HCT116 (cell line): Measurements from ENCODE around the gene CLTC. TPM values are rescaled to one million over a fixed set of nuclear protein-coding genes. Genes with fewer than 3 reads are reported as not detected.

Experiments used
- ATAC-seq: fragments of 200-7000 bp; cut with Tn5 transposase; 2 replicates; pipeline ENCODE4 v1.9.1; 2020; ENCODE audit warnings: mild to moderate bottlenecking, moderate library complexity
- BruUV-seq: library from RNA; stranded (reverse); fragments of 400-500 nt; replicated peaks from 2 replicates; lab custom pipeline; 2021; lab: Mats Ljungman, UMichigan
- CTCF ChIA-PET: fragments of 300-600 bp; sonication (Branson Sonifier 250); formaldehyde crosslinking; loops from one replicate; lab custom pipeline; 2021; ENCODE audit warnings: antibody characterized with exemption; lab: Charles Lee
- POLR2A ChIA-PET: fragments of 300-600, 350-600 bp; sonication (Branson Sonifier 250); formaldehyde crosslinking; loops from one replicate; lab custom pipeline; 2021; ENCODE audit warnings: antibody characterized with exemption; lab: Charles Lee
- RAD21 ChIA-PET, 2 experiments: fragments of 300-600 bp; sonication (Branson Sonifier 250); formaldehyde crosslinking; loops; one replicate each; lab custom pipeline; 2023; ENCODE audit warnings: low total read pairs in 2 of 2; ENCODE audit not compliant: uncharacterized antibody in 2 of 2, unreplicated experiment in 2 of 2, low non-redundant PET in 1 of 2; lab: Charles Lee
- DNase-seq: peaks from one replicate; pipeline ENCODE4 v3.0.0-alpha.2; 2010; ENCODE audit warnings: low read depth, low spot score
- H2AFZ ChIP-seq: fragments of 200-600 bp; shearing (Covaris generic), sonication (generic); 2 replicates; pipeline ENCODE4 v1.6.1; 2017; ENCODE audit warnings: low read depth, mixed run types, mixed read lengths, antibody characterized with exemption, low read length; ENCODE audit not compliant: poor library complexity, severe bottlenecking
- H3K27ac ChIP-seq: 2 replicates; pipeline ENCODE4 v1.5.1; 2012; ENCODE audit warnings: low read depth, low read length
- H3K27me3 ChIP-seq: fragments of 200-600 bp; sonication (generic); 2 replicates; pipeline ENCODE4 v1.6.1; 2016; ENCODE audit warnings: mixed run types, low read length, mixed read lengths; ENCODE audit not compliant: insufficient read depth
- H3K36me3 ChIP-seq, 2 experiments: fragments of 200-500 bp in 1 of 2; fragments of 200-600 bp in 1 of 2; sonication (Bioruptor generic) in 1 of 2; sonication (generic) in 1 of 2; 2 replicates each; pipeline versions ENCODE4 v1.5.1 to v1.6.1; 2014 to 2016; ENCODE audit warnings: low read length in 2 of 2, inconsistent platforms in 1 of 2, mixed read lengths in 1 of 2, mixed run types in 1 of 2; ENCODE audit not compliant: insufficient read depth in 2 of 2, control insufficient read depth in 1 of 2
- H3K4me1 ChIP-seq, 2 experiments: fragments of 200-600 bp in 1 of 2; sonication (generic) in 1 of 2; 2 replicates each; pipeline versions ENCODE4 v1.5.1 to v1.6.1; 2012 to 2017; ENCODE audit warnings: low read length in 2 of 2, inconsistent platforms in 1 of 2, mild to moderate bottlenecking in 1 of 2, mixed read lengths in 1 of 2, mixed run types in 1 of 2, moderate library complexity in 1 of 2; ENCODE audit not compliant: insufficient read depth in 2 of 2, control insufficient read depth in 1 of 2
- H3K4me2 ChIP-seq: fragments of 200-600 bp; sonication (generic); 2 replicates; pipeline ENCODE4 v1.6.1; 2017; ENCODE audit warnings: mixed run types, low read length, mixed read lengths
- H3K4me3 ChIP-seq, 2 experiments: fragments of 200-600 bp in 1 of 2; sonication (generic) in 1 of 2; replicated peaks in 1 of 2; 2 replicates each; pipeline ENCODE4 v1.5.1; 2011 to 2016; ENCODE audit warnings: low read length in 2 of 2, control low read depth in 1 of 2, low read depth in 1 of 2, mild to moderate bottlenecking in 1 of 2, mixed read lengths in 1 of 2, mixed run types in 1 of 2
- H3K79me2 ChIP-seq: fragments of 200-600 bp; sonication (generic); 2 replicates; pipeline ENCODE4 v1.6.1; 2017; ENCODE audit warnings: mild to moderate bottlenecking, mixed run types, low read length, moderate library complexity, mixed read lengths; ENCODE audit not compliant: insufficient read depth
- H3K9ac ChIP-seq: fragments of 200-600 bp; sonication (generic); 2 replicates; pipeline ENCODE4 v1.6.1; 2016; ENCODE audit warnings: low read length, mixed read lengths
- H3K9me2 ChIP-seq: fragments of 200-600 bp; sonication (generic), shearing (Covaris generic); 2 replicates; pipeline ENCODE4 v1.6.1; 2017; ENCODE audit warnings: mixed run types, mild to moderate bottlenecking, moderate library complexity; ENCODE audit not compliant: insufficient read depth
- H3K9me3 ChIP-seq, 2 experiments: fragments of 200-500 bp in 1 of 2; fragments of 200-600 bp in 1 of 2; sonication (Bioruptor generic) in 1 of 2; sonication (generic) in 1 of 2; 2 replicates each; pipeline ENCODE4 v1.6.1; 2014 to 2017; ENCODE audit warnings: low read length in 2 of 2, mixed read lengths in 2 of 2, inconsistent platforms in 1 of 2, low read depth in 1 of 2, mild to moderate bottlenecking in 1 of 2, mixed run types in 1 of 2, moderate library complexity in 1 of 2; ENCODE audit not compliant: control insufficient read depth in 1 of 2, insufficient read depth in 1 of 2
- H4K20me1 ChIP-seq: fragments of 200-600 bp; sonication (generic), shearing (Covaris generic); 2 replicates; pipeline ENCODE4 v1.6.1; 2017; ENCODE audit warnings: mixed run types, mild to moderate bottlenecking, moderate library complexity; ENCODE audit not compliant: insufficient read depth
- ATF3 ChIP-seq: IDR thresholded peaks from 2 replicates; pipeline ENCODE4 v1.6.1; 2012
- CBX3 ChIP-seq: IDR thresholded peaks from 2 replicates; pipeline ENCODE4 v1.6.1; 2012; ENCODE audit warnings: low read depth
- CEBPB ChIP-seq: IDR thresholded peaks from 2 replicates; pipeline ENCODE4 v1.6.1; 2012; ENCODE audit warnings: low read depth
- CTCF ChIP-seq, 3 experiments: fragments of 200-600 bp in 1 of 3; sonication (generic) in 1 of 3; IDR thresholded peaks in 2 of 3; conservative IDR thresholded peaks in 1 of 3; 2 replicates each; pipeline ENCODE4 v1.5.1; 2012 to 2017; ENCODE audit warnings: low read depth in 2 of 3, low read length in 2 of 3, antibody characterized with exemption in 1 of 3, borderline replicate concordance in 1 of 3, control low read depth in 1 of 3, mild to moderate bottlenecking in 1 of 3, mixed read lengths in 1 of 3, mixed run types in 1 of 3, moderate library complexity in 1 of 3; ENCODE audit not compliant: insufficient read depth in 1 of 3
- EGR1 ChIP-seq: IDR thresholded peaks from 2 replicates; pipeline ENCODE4 v1.6.1; 2012; ENCODE audit warnings: low read depth
- ELF1 ChIP-seq: IDR thresholded peaks from 2 replicates; pipeline ENCODE4 v1.6.1; 2012; ENCODE audit warnings: low read depth, borderline replicate concordance
- JUND ChIP-seq: IDR thresholded peaks from 2 replicates; pipeline ENCODE4 v1.6.1; 2012
- POLR2A ChIP-seq: IDR thresholded peaks from 2 replicates; pipeline ENCODE4 v1.7.0; 2011; ENCODE audit warnings: borderline replicate concordance; ENCODE audit not compliant: insufficient read depth, insufficient read length; ENCODE audit errors: extremely low read depth
- POLR2AphosphoS5 ChIP-seq: IDR thresholded peaks from 2 replicates; pipeline ENCODE4 v1.6.1; 2011; ENCODE audit warnings: mild to moderate bottlenecking, low read depth, low read length, moderate library complexity
- SIN3A ChIP-seq: IDR thresholded peaks from 2 replicates; pipeline ENCODE4 v1.6.1; 2012; ENCODE audit warnings: low read depth
- SP1 ChIP-seq: IDR thresholded peaks from 2 replicates; pipeline ENCODE4 v1.6.1; 2012; ENCODE audit warnings: low read depth
- SRF ChIP-seq: IDR thresholded peaks from 2 replicates; pipeline ENCODE4 v1.6.1; 2012; ENCODE audit warnings: low read depth
- TCF7L2 ChIP-seq: IDR thresholded peaks from 2 replicates; pipeline ENCODE4 v1.7.0; 2011; ENCODE audit warnings: borderline replicate concordance, inconsistent platforms; ENCODE audit not compliant: insufficient read depth, insufficient read length; ENCODE audit errors: extremely low read depth
- YY1 ChIP-seq: IDR thresholded peaks from 2 replicates; pipeline ENCODE4 v1.6.1; 2011; ENCODE audit warnings: low read length, low read depth, moderate library complexity, mild to moderate bottlenecking; ENCODE audit not compliant: insufficient replicate concordance; ENCODE audit errors: extremely low read depth
- ZNF274 ChIP-seq: fragments of 200-500 bp; sonication (Bioruptor generic); IDR thresholded peaks from 2 replicates; pipeline ENCODE4 v1.6.1; 2014; ENCODE audit warnings: mild to moderate bottlenecking, low read depth, low read length, inconsistent platforms
- intact Hi-C: fragments of 100-400 bp; cut with micrococcal nuclease; formaldehyde crosslinking; loops from 2 replicates; pipeline ENCODE4 v1.10.0; 2022
- total RNA-seq: library from RNA; stranded (reverse); gene quantifications from one replicate; pipeline ENCODE4 v1.2.1, GENCODE V29; 2021; ENCODE audit not compliant: unreplicated experiment

CLTC gene
- total RNA-seq, 1 experiment from 2014 or later: 351 TPM

GRCh38 chr17:59688008-59688407 is 68.3 kb downstream of the CLTC start:
- no peak overlapping the region for H3K9ac ChIP-seq
- TF ChIP-seq CBX3: no peak
- TF ChIP-seq YY1: no peak
- TF ChIP-seq SIN3A: no peak
- TF ChIP-seq SRF: no peak
- TF ChIP-seq POLR2AphosphoS5: no peak
- no peak for TF ChIP-seq CTCF (IDR thresholded peaks at IDR 0.05 in 2 of 3, conservative IDR thresholded peaks at IDR 0.05 in 1 of 3; ENCODE audit: borderline replicate concordance in 1 of 3, insufficient read depth in 1 of 3, low read depth in 2 of 3, low read length in 2 of 3)
- no peak for TF ChIP-seq ZNF274
- TF ChIP-seq CEBPB: no peak
- TF ChIP-seq JUND: no peak
- TF ChIP-seq EGR1: no peak
- no peak for TF ChIP-seq ATF3
- TF ChIP-seq ELF1: no peak
- no peak for TF ChIP-seq POLR2A
- no peak for TF ChIP-seq TCF7L2
- TF ChIP-seq SP1: no peak
- no peak overlapping the region for H2AFZ ChIP-seq
- H4K20me1 ChIP-seq: peaks cover 34% of the 10 kb centered on the region; the same call in 1 of the 2 replicates
- POLR2A ChIA-PET: interaction anchor here (2.1 kb wide), 1 partner anchor 19 kb away, joined by 5 read pairs; the partner anchor contains the start of genes PTRH2 and VMP1
- intact Hi-C loops: no loop called here
- H3K36me3 ChIP-seq: peaks cover 77 to 82% of the 10 kb centered on the region in 2 experiments
- peaks cover 89% of the 10 kb centered on the region for H3K79me2 ChIP-seq
- no peaks in the 10 kb centered on the region for H3K4me1 ChIP-seq
- H3K9me3 ChIP-seq: no peaks in the 10 kb centered on the region
- no peak overlapping the region for H3K4me3 ChIP-seq
- CTCF ChIA-PET: interaction anchor here (1.5 kb wide), 1 partner anchor 46 kb away, joined by 3 read pairs; no protein-coding TSS in a partner anchor
- RAD21 ChIA-PET: no interaction called here
- DNase-seq: no peak
- H3K4me2 ChIP-seq: no peak overlapping the region
- no peaks in the 10 kb centered on the region for H3K9me2 ChIP-seq
- no TSS peak for BruUV-seq
- H3K27ac ChIP-seq: no peak overlapping the region
- no peak for ATAC-seq
- no peaks in the 10 kb centered on the region for H3K27me3 ChIP-seq
